ENCODE data around the gene KCNT2.
"Not testable (repeated sequence)": the region's sequence is repeated elsewhere in the genome, so short reads cannot be mapped to it uniquely, and the experiment has no call there.

KCNT2 gene

DNA sequence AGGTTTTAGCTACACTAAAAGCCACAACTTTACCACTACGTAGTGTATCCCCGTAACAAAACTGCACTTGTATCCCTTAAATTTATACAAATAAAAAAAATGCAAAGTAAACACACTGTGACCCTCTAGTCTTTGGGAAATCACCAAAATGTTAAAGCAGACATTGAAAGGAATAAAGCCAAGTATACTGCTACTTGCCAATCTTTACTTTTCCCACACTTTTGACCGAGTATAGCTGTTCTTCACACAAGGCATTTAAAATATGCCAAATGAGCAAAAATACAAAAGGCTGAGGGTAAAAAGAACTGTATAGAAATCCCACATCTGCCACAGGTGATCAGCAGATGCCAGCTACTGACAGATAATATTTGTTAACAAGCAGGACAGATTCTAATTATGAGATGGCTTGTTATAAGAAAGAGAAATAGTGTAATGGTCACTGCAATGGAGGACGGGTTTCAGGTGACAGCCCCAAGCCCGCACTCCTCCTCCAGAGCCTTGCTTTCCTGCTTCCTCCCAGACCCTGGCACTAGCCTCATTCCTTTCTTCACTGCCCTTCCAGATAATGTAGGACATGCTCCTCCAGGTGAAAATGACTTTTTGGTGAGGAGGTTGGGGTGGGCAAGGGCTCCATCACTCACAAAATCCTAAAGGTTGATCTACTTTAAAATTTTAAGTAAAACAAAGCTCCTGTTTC is 18.1 kb downstream of the KCNT2 start:
- no peak for DNase-seq (ENCODE audit: low spot score)

GRCh38 chr1:196584696-196585095 is 23.5 kb downstream of the KCNT2 start:
- DNase-seq (ENCODE audit: low spot score): no peak

GRCh38 chr1:196577386-196577785 is 30.9 kb downstream of the KCNT2 start:
- no peak for DNase-seq (ENCODE audit: low spot score)

DNA sequence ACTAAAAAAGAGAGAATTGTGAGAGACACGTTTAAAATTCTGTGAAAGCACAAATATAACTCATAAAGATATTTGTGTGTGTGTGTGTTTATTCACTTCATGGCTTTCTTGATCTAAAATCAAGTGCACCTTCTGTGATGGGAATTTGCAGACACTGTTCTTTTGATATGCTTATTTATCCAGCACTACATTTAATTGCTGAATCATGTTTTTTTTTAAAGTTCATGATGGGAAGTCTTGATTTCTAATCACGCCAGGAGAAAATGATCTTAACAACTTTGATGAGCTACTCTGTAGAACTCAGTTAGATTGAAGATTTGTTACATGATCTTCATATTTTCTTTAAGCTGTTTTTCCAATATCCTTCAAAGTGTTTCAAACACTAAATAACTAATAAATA is 35.0 kb downstream of the KCNT2 start:
- DNase-seq (ENCODE audit: low spot score): no peak

GRCh38 chr1:196567238-196567637 is 41.0 kb downstream of the KCNT2 start:
- DNase-seq (ENCODE audit: low spot score): no peak

DNA sequence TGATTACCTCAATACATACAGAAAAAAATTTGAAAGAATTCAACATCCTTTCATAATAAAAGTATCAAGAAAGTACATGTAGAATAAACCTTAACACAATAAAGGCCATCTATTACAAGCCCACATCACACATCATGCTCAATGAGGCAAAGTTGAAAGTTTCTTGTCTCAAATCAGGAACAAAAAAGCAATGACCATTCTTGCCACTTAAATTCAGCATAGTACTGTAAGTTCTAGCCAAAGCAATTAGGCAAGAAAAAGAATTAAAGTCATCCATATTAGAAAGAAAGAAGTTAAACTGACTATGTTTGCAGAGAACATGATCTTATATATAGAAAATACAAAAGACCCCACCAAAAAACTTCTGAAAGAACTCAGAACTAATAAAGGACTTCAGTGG is 44.5 kb downstream of the KCNT2 start:
- DNase-seq (ENCODE audit: low spot score): no peak

- no peak for DNase-seq (ENCODE audit: low spot score)
Observed at GRCh38 chr1:196559314-196559713, 48.9 kb downstream of the KCNT2 start.

GRCh38 chr1:196558411-196558810 is 49.8 kb downstream of the KCNT2 start:
- DNase-seq (ENCODE audit: low spot score): peak; percentile 0

GRCh38 chr1:196557797-196558196 is 50.4 kb downstream of the KCNT2 start:
- DNase-seq (ENCODE audit: low spot score): no peak

DNA sequence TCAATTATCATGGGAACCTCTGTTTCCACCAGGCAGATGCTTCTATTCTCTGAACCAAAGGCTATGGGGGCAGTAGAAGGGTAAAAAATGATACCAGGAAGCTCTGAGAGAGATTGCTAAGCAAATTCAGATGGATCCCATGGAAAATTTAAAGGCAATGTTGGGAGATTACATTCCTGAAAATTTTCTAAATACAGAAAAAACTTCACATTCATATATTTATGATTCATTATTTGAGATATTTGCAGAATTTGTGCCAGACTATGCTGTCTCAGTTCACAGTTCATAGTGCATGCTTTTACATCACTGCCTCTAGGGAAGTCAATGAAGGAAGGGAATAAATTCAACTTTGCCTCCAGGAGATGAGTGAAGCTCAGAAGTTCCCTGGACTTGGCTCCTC is 57.5 kb downstream of the KCNT2 start:
- no peak for DNase-seq (ENCODE audit: low spot score)

- no peak for DNase-seq (ENCODE audit: low spot score)
Observed at GRCh38 chr1:196546272-196547111, 61.7 kb downstream of the KCNT2 start.

DNA sequence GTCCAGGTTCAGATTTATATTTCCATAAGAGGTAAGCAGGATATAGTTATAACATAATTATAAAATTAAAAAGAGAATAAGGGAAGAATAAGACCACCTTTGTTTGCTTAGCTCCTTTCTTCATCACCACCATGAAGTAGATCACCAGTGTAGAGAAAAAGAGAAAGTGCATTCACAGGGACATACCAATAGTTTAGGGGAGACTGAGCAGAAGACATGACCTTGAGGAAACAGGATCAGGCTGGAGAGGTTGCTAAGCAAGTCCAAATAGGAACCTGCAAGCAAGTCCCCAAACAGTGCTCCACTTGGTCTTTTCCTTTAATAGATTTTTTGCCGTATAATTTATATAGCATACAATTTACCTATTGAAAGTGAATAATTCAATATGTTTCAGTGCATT is 63.0 kb downstream of the KCNT2 start:
- no peak for DNase-seq (ENCODE audit: low spot score)

DNA sequence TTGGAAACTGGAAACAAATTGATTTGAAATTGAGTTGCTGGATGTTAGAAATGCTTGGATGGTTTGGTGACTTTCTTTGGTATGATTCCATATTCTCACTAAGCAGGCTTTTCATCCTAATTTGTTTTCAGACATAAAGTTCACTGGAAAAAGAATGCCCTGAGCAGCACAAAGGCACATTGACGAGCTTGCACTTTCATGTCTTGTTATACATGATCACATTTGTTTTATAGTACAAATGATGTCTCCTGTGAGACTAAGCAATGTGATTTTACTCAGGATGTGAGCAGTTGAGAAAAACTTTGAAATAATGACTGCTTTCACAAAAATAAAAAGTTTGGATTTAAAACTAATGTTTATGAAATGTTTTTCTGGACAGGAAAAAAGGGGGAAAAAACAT is 63.6 kb downstream of the KCNT2 start:
- DNase-seq (ENCODE audit: low spot score): no peak

- no peak for DNase-seq (ENCODE audit: low spot score)
Observed at GRCh38 chr1:196543833-196544232, 64.4 kb downstream of the KCNT2 start.

GRCh38 chr1:196538473-196538872 is 69.8 kb downstream of the KCNT2 start:
- no peak for DNase-seq (ENCODE audit: low spot score)

DNA sequence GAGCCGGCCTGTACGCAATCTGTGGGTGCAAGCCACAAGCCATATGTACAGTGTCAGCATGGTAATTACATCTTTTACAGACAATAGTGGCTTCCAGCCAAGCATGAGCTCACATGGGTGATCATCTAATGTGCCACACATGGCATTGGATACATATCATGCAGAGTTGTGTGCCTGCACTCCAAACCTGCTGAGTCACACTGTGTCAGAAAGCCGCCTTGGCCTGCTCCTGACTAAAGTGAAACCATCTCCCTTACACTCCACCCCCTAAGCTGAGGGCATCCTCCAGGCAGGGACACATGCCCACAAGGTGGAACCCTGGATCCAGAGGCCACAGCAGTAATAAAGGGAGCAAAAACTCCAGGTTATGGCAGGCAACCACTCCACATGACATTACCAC is 72.5 kb downstream of the KCNT2 start:
- DNase-seq (ENCODE audit: low spot score): no peak

GRCh38 chr1:196531737-196532524 is 76.3 kb downstream of the KCNT2 start:
- no peak for DNase-seq (ENCODE audit: low spot score)

DNA sequence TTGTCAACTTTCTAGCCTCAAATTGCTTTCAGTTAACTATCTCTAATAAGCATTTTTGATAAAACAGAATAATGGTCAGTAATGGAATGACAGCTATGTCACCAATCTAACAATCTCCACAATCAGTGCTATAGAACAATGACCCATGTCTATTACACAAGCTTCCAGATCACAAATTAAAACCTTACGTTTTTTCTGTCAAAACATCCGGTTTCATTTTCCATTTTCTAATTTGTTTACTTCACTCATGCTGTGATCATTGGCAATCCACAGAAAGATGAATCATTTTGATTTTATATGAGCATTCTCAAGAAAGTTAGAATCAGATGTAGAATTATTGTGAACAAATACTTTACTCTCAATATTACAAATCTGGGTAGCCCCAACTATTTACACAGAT is 80.3 kb downstream of the KCNT2 start:
- DNase-seq (ENCODE audit: low spot score): no peak

- not testable (repeated sequence) for DNase-seq (ENCODE audit: low spot score)
Observed at GRCh38 chr1:196522574-196523345, 85.5 kb downstream of the KCNT2 start.

DNA sequence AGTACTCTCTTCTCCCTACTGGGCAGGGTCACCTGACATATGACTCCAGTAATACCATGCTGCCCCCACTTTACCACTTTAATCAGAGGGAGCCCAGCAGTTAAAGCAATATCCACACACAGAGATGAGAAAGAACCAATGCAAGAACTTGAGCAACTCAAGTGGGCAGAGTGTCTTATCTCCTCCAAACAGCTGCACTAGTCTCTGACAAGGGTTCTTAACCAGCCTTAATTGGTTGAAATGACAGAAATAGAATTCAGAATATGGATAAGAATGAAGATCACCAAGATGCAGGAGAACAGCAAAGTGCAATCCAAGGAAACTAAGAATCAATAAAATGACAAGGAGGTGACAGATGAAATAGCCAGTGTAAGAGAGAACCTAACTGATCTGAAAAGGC is 91.0 kb downstream of the KCNT2 start:
- no peak for DNase-seq (ENCODE audit: low spot score)

DNA sequence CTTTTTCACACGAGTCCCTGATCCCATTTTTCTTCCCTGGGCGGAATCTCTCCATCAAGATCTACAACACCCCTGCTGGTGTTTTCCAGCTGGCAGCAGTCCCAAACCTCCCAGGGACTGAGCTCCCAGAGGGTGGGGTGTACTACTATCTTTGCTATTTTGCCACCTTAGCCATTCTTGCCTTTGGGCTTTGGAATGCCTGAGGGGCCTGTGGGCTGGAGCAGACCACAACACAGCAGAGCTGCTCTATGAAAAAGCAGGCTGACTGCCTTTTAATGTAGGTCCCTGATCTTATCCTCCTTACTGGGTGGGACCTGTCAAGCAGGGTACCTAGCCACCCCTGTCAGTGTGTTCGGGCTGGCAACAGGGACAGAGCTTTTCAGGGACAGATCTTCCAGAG is 91.9 kb downstream of the KCNT2 start:
- no peak for DNase-seq (ENCODE audit: low spot score)

GRCh38 chr1:196515904-196516303 is 92.3 kb downstream of the KCNT2 start:
- DNase-seq (ENCODE audit: low spot score): no peak

Measured in HuH-7 (cell line).